ENCODE measurements around the gene CCDC181.

DNA sequence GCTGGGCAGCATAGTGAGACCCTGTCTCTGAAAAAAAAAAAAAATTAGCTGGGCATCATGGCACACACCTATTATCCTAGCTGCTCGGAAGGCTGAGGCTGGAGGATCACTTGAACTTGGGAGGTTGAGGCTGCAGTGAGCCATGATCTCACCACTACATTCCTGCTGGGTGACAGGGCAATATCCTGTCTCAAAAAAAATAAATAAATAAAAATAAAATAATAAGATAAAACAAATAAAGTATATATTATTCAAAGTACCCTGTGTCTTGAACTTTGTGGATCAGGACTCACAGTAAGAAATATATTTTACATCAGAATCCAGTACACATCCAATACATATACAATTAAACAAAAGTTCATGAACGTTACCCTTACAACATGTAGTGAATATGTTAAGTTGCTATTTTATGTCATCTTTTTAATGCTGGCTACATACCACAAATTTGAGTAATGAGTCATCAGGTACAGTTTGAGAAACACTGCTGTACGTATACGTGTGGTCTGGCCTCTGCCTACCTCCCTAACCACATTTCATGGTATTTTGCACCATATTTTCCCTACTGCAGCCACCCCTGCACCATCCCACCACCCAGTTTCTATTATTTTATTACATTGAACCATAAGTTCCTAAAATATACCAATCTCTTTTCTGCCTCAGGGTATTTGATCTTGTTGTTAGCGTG is 64.1 kb downstream of the CCDC181 start:
- no peak for TF ChIP-seq CTCF (IDR thresholded peaks at IDR 0.05)
- TF ChIP-seq POLR2A (IDR thresholded peaks at IDR 0.05) = no peak
